NCI-H187 (cell line): ENCODE data around the gene MAPKAPK2.
"Not testable (repeated sequence)": the region's sequence is repeated elsewhere in the genome, so short reads cannot be mapped to it uniquely, and the experiment has no call there.

Experiments
- DNase-seq, 2 experiments: peaks; one replicate each; lab custom pipeline; 2025; lab: John Stamatoyannopoulos, UW

The MAPKAPK2 gene

DNA sequence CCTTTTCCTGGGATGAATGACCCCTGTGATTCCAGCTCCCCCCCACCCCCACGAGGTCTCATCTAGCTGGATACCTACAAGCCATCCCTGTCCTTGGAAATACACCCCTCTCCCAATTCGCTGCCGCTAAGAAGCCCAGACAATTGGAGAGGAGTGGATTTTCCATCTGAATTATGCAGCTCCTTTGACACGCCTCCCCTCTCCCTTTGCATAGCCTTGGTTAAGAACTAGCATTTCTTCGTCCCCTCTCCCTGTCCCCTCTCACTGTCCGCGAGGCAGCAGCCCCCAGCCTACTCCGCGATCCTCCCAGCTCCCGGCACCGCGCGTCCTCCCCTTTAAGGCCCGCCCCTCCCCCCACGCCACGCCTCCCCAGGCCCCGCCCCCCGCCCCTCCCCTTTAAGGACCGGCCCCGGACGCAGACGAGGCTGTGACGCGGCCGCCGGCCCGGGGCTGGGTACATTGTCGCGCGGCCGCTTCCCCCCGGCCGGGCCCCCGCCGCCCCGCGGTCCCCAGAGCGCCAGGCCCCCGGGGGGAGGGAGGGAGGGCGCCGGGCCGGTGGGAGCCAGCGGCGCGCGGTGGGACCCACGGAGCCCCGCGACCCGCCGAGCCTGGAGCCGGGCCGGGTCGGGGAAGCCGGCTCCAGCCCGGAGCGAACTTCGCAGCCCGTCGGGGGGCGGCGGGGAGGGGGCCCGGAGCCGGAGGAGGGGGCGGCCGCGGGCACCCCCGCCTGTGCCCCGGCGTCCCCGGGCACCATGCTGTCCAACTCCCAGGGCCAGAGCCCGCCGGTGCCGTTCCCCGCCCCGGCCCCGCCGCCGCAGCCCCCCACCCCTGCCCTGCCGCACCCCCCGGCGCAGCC is at the start of gene MAPKAPK2:
MAPKAPK2 (plus strand) TSS at position 428 of the 856 bp plus-strand sequence; CDS start at position 753, 325 bp downstream.
- peak; percentile 69 to 84 for DNase-seq

DNA sequence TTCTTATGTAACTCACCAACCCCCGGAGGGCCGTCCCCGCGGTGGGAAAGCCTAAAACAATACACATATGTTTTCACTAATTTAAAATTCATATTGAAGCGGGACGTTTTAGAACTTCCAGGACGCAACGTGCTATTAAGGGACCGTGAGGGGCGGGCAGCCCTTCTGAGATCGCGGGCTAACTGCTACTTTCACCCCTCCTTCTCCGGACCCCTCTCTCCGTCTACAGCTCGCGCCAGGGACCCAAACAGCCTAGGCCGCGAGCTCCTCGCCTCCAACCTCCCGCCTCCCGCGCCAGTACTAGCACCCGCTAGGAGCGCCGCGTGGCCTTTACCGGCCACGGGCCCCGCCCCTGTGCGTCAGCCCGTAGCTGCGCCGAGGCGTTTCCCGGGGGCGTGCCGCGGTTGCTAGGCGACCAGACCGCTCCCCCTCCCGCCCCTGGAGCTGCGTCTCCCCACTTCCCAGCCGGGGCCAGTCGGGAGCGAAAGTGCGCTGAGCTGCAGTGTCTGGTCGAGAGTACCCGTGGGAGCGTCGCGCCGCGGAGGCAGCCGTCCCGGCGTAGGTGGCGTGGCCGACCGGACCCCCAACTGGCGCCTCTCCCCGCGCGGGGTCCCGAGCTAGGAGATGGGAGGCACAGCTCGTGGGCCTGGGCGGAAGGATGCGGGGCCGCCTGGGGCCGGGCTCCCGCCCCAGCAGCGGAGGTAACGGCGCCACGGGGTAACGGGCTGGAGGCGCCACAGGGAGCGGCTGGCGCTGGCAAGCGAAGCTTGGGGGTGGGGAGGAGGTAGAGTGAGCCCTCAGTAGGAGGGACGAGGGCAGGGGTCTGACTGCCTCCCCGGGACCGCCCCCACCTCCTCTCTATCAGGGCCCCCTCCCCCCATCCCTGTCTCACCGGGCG is 49.4 kb upstream of the MAPKAPK2 start, which contains the start of gene DYRK3:
DYRK3 (plus strand) TSS at position 457 of the 898 bp plus-strand sequence; CDS start at position 625, 168 bp downstream.
- DNase-seq, result peak; percentile 92 to 98

- DNase-seq, result no peak
Measured at GRCh38 chr1:206635978-206636345, 48.7 kb upstream of the MAPKAPK2 start.

GRCh38 chr1:206636671-206637070 is 48.0 kb upstream of the MAPKAPK2 start:
- no peak for DNase-seq

DNA sequence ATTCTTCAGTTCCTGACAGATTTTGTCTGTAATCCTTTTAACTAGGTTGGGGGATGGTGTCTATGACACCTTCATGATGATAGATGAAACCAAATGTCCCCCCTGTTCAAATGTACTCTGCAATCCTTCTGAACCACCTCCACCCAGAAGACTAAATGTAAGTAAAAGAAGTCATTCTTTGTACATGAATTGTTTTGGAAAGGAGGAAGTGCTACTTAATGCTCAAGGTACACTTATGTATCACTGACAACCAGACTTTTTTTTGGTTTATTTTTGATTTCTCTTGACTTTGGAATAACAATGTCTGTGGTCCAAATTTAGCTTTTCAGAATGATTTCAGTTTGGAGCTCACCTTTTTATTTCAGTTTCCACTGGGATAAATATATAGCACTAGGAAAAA is 47.1 kb upstream of the MAPKAPK2 start:
- no peak for DNase-seq

DNA sequence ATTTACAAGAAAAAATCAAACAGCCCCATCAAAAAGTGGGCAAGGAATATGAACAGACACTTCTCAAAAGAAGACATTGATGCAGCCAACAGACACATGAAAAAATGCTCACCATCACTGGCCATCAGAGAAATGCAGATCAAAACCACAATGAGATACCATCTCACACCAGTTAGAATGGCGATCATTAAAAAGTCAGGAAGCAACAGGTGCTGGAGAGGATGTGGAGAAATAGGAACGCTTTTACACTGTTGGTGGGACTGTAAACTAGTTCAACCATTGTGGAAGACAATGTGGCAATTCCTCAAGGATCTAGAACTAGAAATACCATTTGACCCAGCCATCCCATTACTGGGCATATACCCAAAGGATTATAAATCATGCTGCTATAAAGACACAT is 42.6 kb upstream of the MAPKAPK2 start:
- not testable (repeated sequence) for DNase-seq

DNA sequence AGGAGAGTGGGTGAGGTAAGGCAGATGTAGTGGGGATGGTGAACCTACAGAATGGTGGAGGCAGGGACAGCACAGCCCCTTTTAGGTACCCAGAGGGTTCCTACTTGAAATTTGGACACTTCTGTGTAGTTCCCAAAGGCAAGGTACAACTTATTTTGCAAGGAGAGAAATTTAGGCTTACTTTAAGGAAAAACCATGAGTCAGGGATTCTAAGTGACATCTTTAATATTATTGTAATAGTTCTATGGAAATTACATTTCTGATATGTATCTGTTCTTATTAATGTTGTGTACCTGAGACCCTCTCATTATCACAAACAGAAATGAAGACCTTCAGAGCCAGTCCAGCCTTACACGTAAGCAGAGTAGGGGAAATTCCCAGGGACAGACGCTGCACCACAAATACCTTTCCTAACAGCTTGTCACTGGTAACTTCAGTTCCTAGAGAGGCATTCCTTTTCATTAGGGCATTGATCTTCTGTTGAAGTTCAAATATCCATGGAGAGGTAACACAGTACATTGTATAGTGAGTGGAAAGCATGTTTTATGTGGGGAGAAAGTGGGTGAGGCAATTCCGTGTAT is 41.5 kb upstream of the MAPKAPK2 start:
- no peak for DNase-seq

- no peak for DNase-seq
Measured at GRCh38 chr1:206646504-206646903, 38.2 kb upstream of the MAPKAPK2 start.

GRCh38 chr1:206647224-206647623 is 37.5 kb upstream of the MAPKAPK2 start:
- no peak for DNase-seq

GRCh38 chr1:206649261-206649921 is 35.3 kb upstream of the MAPKAPK2 start:
- DNase-seq, result no peak

- DNase-seq, result no peak
Measured at GRCh38 chr1:206651014-206651413, 33.7 kb upstream of the MAPKAPK2 start.

GRCh38 chr1:206651958-206652890 is 32.5 kb upstream of the MAPKAPK2 start:
- no peak for DNase-seq

GRCh38 chr1:206653715-206654459 is 30.8 kb upstream of the MAPKAPK2 start:
- no peak for DNase-seq

- DNase-seq, result no peak
Measured at GRCh38 chr1:206654828-206655227, 29.9 kb upstream of the MAPKAPK2 start.

GRCh38 chr1:206655471-206655882 is 29.2 kb upstream of the MAPKAPK2 start:
- no peak for DNase-seq

DNA sequence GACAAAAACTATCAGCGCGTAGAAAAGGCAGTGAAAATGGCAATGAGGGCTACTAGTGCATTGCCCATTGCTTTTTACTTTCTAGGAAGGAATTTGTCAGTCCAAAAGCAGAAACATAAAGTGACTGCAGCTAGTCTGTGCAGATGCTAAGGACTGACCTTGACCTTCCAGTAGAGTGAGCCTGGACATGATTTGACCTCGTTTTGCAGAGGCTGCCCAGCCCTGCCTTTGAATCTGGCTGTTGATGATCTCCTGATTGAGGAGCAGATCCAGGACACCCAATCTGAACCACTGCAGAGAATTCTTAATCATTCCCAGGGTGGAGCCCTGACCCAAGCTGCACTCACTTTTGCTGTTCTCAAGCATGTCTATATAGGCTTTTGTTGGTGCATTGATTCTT is 27.8 kb upstream of the MAPKAPK2 start:
- no peak for DNase-seq

GRCh38 chr1:206657751-206658150 is 27.0 kb upstream of the MAPKAPK2 start:
- no peak for DNase-seq

GRCh38 chr1:206658264-206658980 is 26.3 kb upstream of the MAPKAPK2 start:
- no peak for DNase-seq

DNA sequence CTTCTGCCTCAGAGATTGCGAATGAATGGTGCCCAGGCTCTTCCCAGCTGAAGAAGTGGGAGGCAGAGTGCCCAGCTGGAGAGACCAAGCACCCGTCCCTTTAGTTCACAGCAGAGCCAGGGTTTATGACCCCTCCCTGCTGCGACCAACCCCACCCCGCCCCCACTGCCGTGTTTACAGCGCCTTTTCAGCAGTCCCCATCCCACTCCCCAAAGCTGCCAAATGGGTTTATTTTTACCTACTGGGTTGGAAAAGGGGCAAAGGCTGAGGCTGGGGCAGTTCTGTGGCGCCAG is 25.8 kb upstream of the MAPKAPK2 start:
- DNase-seq, result no peak
